ENCODE measurements around the gene RPS4Y1. TPM values are rescaled to one million over a fixed set of nuclear protein-coding genes. Genes with fewer than 3 reads are reported as not detected.

RPS4Y1 gene
- total RNA-seq, 6 experiments from 2014 or later = 88.1 TPM; not detected in 5

DNA sequence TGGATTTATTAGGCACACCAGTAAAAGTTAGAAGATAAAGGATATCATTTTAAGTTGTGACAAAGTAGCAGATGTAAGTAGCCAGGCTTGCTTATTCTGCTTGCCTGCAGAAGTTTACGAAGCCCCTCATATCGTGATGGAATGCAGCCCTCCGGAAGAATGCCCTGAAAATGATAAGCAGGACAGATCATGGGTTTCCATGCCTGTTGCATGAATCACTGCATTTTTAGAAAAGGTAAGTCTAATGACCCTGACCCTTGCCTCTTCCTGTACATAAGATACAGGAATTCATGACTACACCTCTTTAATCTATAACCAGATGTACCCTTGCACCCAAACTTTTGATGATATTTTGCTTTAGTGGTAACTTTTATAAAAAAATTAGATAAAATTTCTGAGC, 16.9 kb upstream of the RPS4Y1 start:
- intact Hi-C loops (cut with DNase I) = no loop called here
- WGBS (ENCODE audit: insufficient coverage, low coverage, low lambda C conversion rate, missing lambda C conversion rate) = no CpG with 5 or more reads among the region's 3 CpGs
- Histone ChIP-seq H3K36me3 (no peaks in the 10 kb centered on the region), H3K9me3 (no peaks in the 10 kb centered on the region), H3K27ac (no peak overlapping the region), H3K27me3 (no peaks in the 10 kb centered on the region), H3K4me3 (no peak overlapping the region), H3K4me1 (no peaks in the 10 kb centered on the region)
- ATAC-seq (no peak), DNase-seq (no peak)
- no peak for TF ChIP-seq POLR2A (IDR thresholded peaks at IDR 0.05)
- TF ChIP-seq, protein P1, sequence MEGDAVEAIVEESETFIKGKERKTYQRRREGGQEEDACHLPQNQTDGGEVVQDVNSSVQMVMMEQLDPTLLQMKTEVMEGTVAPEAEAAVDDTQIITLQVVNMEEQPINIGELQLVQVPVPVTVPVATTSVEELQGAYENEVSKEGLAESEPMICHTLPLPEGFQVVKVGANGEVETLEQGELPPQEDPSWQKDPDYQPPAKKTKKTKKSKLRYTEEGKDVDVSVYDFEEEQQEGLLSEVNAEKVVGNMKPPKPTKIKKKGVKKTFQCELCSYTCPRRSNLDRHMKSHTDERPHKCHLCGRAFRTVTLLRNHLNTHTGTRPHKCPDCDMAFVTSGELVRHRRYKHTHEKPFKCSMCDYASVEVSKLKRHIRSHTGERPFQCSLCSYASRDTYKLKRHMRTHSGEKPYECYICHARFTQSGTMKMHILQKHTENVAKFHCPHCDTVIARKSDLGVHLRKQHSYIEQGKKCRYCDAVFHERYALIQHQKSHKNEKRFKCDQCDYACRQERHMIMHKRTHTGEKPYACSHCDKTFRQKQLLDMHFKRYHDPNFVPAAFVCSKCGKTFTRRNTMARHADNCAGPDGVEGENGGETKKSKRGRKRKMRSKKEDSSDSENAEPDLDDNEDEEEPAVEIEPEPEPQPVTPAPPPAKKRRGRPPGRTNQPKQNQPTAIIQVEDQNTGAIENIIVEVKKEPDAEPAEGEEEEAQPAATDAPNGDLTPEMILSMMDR (IDR thresholded peaks at IDR 0.05) = no peak

DNA sequence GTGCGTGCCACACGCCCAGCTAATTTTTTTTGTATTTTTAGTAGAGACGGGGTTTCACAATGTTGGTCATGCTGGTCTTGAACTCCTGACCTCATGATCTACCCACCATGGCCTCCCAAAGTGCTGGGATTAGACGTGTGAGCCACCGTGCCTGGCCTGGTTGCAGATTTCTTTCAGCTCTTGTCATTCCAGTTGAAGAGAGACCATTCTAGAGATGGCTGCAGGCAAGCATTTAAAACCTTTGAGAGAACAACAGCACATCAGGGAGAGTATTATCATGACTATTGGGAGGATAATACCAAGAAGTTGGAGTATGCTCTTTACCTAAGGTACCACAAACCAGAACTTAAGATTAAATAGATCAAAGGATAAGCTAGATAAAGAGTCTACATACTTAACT, 12.9 kb upstream of the RPS4Y1 start:
- Histone ChIP-seq H3K36me3 (no peaks in the 10 kb centered on the region), H3K4me1 (no peaks in the 10 kb centered on the region), H3K27me3 (no peaks in the 10 kb centered on the region), H3K4me3 (no peak overlapping the region), H3K9me3 (no peaks in the 10 kb centered on the region), H3K27ac (no peak overlapping the region)
- TF ChIP-seq, protein P1 (IDR thresholded peaks at IDR 0.05) = no peak
- no peak for TF ChIP-seq POLR2A (IDR thresholded peaks at IDR 0.05)
- intact Hi-C loops (cut with DNase I) = no loop called here
- DNase-seq = no peak
- ATAC-seq = no peak
- WGBS (ENCODE audit: insufficient coverage, low coverage, low lambda C conversion rate, missing lambda C conversion rate) = no CpG with 5 or more reads among the region's 5 CpGs

DNA sequence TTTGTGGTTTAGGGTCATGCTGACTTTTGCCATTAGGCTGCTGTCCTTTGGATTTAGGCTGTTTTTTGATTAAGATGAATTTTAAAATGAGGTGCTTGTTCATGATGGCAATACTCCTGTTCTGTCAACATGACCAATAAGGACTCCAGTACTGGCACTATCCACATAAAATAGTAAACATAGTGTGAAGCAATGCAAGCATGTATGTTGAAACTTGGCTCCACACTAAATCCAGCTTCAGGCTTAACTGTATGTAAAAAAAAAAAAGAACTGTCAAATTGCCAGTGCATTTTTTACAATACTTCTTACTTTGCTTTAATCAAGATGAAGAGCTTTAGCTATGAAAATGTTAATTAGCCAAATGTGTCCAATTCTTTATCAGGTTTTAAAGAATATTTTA, 6.2 kb upstream of the RPS4Y1 start:
- Histone ChIP-seq H3K27me3 (no peaks in the 10 kb centered on the region), H3K27ac (no peak overlapping the region), H3K4me1 (no peaks in the 10 kb centered on the region), H3K4me3 (no peak overlapping the region), H3K9me3 (no peaks in the 10 kb centered on the region), H3K36me3 (no peaks in the 10 kb centered on the region)
- ATAC-seq = peak in 1 of 4 donors; percentile 43
- no peak for DNase-seq
- intact Hi-C loops (cut with DNase I) = no loop called here
- TF ChIP-seq, protein P1 (IDR thresholded peaks at IDR 0.05) = no peak
- TF ChIP-seq POLR2A (IDR thresholded peaks at IDR 0.05) = no peak

DNA sequence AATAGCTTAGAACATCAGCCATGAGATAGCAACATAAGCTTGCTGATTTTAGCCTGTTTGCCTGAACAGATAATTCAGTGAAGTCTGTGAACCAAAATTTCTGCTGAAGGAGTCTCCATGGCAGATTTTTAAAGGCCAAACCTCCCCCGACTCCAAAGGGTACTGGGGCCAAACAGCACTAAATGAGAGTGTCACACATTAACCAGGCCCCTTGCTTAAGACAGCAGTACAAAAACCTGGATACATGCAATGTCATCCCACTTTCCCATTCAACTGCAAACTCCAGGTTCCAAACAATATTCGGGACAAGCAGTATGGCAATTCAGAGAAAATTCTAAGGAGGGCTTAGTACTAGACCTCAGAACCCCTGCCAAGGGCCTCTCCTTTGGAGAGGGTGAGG, 4.3 kb upstream of the RPS4Y1 start:
- TF ChIP-seq POLR2A (IDR thresholded peaks at IDR 0.05) = no peak
- TF ChIP-seq, protein P1 (IDR thresholded peaks at IDR 0.05) = no peak
- H3K36me3 ChIP-seq = no peaks in the 10 kb centered on the region
- peak in 1 of 4 donors; percentile 63 for ATAC-seq
- H3K27ac ChIP-seq = no peak overlapping the region
- H3K4me1 ChIP-seq = no peaks in the 10 kb centered on the region
- intact Hi-C loops (cut with DNase I) = no loop called here
- no CpG with 5 or more reads among the region's 2 CpGs for WGBS (ENCODE audit: insufficient coverage, low coverage, low lambda C conversion rate, missing lambda C conversion rate)
- H3K4me3 ChIP-seq = no peak overlapping the region
- H3K27me3 ChIP-seq = no peaks in the 10 kb centered on the region
- DNase-seq = no peak
- no peaks in the 10 kb centered on the region for H3K9me3 ChIP-seq

DNA sequence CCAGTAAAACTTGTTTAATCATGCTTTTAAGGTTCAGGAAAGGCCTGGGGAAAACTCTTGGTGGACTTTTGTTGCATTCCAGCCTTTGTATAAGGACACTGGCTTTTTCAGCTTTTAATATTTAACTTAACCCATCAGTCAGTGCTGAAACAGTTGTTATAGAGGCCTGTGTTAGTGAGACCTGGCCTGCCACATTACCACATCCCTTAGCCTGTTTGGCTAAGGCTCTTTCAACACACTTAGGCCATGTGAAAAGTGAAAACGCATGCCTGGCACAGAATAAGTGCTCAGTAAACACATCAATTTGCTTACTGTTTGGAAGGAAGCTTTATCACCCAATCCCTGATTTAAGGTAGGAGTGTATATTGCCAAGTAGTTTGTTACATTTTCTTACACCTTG, 3.5 kb upstream of the RPS4Y1 start:
- no CpG with 5 or more reads among the region's 1 CpG for WGBS (ENCODE audit: insufficient coverage, low coverage, low lambda C conversion rate, missing lambda C conversion rate)
- TF ChIP-seq, protein P1 (IDR thresholded peaks at IDR 0.05) = no peak
- no peak for TF ChIP-seq POLR2A (IDR thresholded peaks at IDR 0.05)
- Histone ChIP-seq H3K36me3 (no peaks in the 10 kb centered on the region), H3K4me1 (no peaks in the 10 kb centered on the region), H3K27ac (no peak overlapping the region), H3K4me3 (no peak overlapping the region), H3K27me3 (no peaks in the 10 kb centered on the region), H3K9me3 (no peaks in the 10 kb centered on the region)
- intact Hi-C loops (cut with DNase I) = no loop called here
- DNase-seq = peak in 1 of 3 donors; percentile 51
- ATAC-seq = peak in 1 of 4 donors; percentile 87
